HL-60/S4 treated with retinoic acid at 250 ng/mL for 4 days and 3 days (cell line): ENCODE results near the gene ABRAXAS1.
"Not testable (repeated sequence)": the region's sequence is repeated elsewhere in the genome, so short reads cannot be mapped to it uniquely, and the experiment has no call there.

Source experiments
- in situ Hi-C: fragments of 300-500 bp; cut with MboI; formaldehyde crosslinking; loops from 2 replicates; pipeline ENCODE4 v1.7.0; 2022; ENCODE audit warnings: low sequenced_read_pairs

The ABRAXAS1 gene

DNA sequence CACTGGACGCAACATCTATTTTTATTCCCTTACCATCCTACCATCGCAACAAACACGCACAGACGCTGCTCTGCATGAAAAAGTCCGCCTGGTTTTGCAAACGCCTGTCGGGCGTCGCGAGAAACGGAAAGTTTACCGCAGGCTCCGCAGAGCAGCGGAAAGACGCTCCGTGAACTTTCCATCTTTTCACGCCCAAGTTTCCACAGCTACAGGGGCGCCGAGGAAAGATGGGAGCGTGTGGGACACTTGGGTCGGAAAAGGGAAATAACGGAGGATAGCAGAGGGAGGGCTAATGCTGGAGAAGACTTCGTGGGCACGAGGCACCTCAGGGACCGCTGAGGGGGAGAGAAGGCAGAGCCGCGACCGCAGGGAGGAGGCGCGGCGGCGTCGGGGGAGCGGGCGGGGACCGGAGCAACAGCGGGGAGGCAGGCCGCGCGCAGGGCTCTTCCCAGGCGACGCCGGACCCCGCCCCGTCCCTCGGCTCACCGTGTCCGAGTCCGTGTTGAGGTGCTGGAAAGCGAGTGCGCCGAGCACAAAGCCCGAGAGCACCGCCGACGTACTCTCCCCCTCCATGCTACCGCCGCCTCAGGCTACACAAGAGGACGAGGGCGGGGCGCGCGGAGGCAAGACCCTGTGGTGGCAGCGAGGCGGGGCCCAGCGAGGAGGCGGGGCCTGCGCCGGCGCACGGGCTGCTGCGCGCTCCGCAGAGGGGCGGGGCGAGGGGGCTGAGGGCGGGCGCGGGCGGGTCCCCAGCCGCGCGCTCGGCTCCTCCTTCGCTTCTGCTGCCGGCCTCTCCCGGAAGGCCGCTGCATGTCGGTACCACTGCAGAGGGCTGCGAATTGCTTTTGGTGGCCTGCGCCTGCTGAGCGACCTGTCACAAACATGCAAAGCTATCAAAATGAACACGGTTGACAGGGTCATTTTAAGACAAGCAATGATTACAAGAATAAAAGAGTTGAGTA, at the start of gene ABRAXAS1:
ABRAXAS1 (minus strand) TSS at position 601 of the 962 bp plus-strand sequence; CDS start at position 573, 28 bp downstream.
- in situ Hi-C loops, result no loop called here

DNA sequence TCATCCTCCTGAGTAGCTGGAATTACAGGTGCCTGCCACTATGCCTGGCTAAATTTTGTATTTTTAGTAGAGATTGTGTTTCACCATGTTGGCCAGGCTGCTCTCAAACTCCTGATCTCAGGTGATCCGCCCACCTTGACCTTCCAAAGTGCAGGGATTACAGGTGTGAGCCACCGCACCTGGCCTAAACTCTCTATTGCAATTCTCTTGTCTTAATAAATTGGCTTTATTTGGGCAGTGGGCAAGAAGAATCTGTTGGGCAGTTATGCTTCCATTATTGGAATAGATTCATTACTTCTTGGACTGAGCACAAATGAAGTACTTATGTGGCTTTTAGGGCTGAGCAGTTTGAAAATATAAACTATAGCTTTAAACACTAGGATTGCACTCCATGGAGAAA, 42.8 kb upstream of the ABRAXAS1 start:
- in situ Hi-C loops, result no loop called here

DNA sequence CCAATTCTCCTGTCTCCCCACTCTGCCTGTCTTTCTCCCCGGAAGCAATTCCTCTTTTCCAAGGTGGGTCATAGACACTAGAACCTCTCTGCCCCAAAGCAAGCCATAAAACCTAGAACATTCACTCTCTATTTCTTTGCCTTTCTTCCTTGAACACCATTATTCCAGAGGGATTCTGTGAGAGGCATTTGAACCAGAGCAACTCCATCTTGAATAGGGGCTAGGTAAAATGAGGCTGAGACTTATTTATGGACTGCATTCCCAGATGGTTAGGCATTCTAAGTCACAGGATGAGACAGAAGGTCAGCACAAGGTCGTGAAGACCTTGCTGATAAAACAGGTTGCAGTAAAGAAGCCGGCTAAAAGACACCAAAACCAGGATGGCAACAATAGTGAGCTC, 37.3 kb upstream of the ABRAXAS1 start:
- in situ Hi-C loops, result loop anchor here (25.0 kb wide), 1 partner anchor 740 kb away; no protein-coding TSS in a partner anchor

DNA sequence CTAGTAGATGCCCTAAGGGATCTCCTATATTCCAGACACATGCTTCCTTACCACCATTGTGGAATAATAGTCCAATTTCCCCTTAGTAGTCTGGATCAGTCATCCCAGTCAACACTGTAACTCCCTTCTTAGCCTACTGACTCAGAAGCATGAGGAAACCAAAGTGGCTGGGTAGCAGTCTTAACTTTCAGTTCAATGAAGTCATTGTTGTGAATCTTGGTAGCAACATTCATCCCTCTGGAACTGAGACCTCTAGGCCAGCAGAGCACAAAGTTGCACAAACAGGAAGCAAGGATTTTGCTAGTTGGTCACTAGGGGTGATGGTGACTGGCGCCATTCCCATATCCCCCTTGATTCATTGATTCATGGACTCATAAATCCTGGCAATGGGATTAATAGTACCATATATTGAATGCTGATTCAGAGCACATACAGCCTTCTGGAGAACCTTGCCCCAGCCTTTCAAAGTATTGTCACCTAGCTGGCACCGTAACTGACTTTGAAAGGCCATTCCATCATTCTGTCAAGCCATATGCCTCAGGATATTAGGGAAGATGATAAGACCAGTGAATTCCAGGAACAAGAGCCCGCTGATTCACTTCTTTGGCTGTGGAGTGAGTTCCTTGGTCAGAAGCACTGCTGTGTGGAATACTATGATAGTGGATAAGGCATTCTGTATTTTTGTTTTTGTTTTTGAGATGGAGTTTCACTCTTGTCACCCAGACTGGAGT, 31.3 kb upstream of the ABRAXAS1 start:
- in situ Hi-C loops, result loop anchor here (10.0 to 25.0 kb wide), 2 partner anchors 119 to 746 kb away; no protein-coding TSS in a partner anchor

DNA sequence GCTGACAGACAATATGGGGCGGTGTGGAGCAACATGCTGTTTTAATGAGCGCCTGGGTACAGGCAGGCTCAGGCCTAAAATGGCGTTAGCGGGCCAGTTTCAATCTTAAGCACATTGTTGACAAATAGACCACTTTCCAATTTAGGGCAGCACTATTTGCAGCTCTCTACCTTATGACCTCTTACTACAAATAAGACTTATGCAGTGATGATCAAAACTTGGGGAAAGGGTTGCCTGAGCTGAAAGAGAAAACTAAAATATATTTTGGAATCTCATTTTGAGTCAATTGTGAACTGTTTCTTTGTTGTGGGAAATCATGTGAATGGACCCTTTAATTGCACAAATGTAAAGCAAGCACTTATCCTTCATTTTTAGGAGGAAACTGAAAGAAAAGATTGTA, 25.5 kb upstream of the ABRAXAS1 start:
- in situ Hi-C loops, result loop anchor here (10.0 to 25.0 kb wide), 2 partner anchors 124 to 752 kb away; no protein-coding TSS in a partner anchor

DNA sequence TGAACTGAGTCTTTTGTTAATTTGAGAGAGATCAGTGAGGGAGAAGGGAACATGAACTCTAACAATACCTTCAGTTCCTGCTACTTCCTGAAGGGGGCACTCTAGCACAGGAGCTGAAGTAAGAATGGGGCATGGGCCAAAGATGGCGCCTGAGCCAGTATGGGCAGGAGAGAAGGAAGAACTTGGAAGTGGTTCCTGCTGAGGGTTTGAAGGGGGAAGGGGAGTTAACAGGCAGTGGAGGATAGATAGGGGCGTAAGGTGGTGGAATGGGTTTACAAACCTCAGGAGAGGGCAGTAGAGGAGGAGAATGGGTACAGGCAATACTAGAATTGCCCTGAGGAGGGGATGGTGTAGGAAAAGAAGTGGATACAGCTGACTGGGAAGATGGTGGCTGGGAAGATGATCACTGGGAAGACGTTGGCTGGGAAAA, 24.3 kb upstream of the ABRAXAS1 start:
- in situ Hi-C loops, result loop anchor here (25.0 kb wide), 1 partner anchor 753 kb away; no protein-coding TSS in a partner anchor

DNA sequence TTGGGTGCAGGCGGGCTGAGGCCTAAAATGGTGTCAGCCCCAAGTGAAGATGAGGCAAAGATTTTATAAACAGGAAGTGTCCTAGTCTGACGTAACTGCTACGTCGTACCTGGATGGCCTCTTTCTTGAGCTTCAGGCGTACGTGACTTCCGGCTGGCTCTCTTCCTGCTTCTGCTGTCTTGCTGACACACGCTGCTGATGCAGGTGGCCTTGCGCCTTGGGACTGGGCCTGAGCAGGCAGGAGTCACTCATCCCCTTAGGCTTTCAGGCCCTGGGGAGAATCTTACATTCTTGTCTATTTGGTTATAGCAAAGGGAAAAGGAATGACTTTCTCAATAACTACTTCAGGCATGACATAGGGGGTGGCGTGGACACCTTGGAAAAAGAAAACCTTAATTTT, 20.1 kb upstream of the ABRAXAS1 start:
- in situ Hi-C loops, result loop anchor here (25.0 kb wide), 1 partner anchor 757 kb away; no protein-coding TSS in a partner anchor

DNA sequence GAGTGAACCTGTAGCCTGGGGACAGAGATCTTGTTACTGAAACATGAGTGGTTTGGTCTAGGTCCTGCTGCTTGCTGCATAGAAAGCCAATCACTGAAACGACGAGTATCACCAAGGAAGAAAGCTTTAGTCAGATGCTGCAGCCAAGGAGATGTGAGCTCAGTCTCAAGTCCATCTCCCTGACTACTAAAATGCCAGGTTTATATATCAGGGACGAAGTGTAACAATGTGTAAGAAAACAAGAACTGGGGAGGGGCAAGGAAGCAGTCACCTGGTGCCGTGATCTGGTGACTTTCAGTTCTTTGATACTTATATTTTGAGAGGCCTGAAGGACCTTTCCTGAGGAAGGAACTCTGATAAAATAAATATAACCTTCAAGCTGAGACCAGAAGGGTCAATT, 19.6 kb upstream of the ABRAXAS1 start:
- in situ Hi-C loops, result loop anchor here (25.0 kb wide), 1 partner anchor 758 kb away; no protein-coding TSS in a partner anchor

DNA sequence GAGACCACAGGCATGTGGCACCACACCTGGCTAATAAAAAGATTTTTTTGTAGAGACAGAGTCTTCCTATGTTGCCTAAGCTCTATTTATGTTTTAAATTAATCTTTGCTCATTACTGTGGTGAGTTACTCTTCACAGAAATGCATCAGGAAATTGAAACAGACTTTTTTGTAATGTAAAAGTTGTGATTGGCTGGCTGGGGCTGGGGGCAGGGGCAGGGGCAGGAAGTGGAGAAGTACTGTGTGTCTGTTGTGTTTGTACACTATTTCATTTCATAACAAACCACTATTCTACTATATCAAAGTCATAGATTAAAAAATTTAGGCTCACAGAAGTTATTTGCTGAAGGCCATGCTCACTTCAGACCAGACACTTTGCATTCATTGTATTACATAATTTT, 19.1 kb upstream of the ABRAXAS1 start:
- in situ Hi-C loops, result loop anchor here (25.0 kb wide), 1 partner anchor 758 kb away; no protein-coding TSS in a partner anchor

DNA sequence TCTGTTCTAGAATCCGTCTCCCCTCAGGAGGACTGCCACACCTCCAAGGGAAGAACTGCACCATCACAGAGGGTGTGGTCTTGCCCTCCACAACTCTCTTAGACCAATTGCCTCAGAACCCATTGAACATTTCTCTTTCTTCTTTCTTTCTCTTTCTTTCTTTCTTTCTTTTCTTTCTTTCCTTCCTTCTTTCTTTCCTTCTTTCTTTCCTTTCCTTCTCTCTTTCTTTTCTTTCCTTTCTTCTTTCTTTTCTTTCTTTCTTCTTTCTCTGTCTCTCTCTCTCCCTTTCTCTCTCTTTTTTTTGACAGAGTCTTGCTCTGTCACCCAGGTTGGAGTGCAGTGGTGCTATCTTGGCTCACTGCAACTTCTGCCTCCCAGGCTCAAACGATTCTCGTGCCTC, 16.8 kb upstream of the ABRAXAS1 start:
- in situ Hi-C loops, result loop anchor here (25.0 kb wide), 1 partner anchor 761 kb away; no protein-coding TSS in a partner anchor

DNA sequence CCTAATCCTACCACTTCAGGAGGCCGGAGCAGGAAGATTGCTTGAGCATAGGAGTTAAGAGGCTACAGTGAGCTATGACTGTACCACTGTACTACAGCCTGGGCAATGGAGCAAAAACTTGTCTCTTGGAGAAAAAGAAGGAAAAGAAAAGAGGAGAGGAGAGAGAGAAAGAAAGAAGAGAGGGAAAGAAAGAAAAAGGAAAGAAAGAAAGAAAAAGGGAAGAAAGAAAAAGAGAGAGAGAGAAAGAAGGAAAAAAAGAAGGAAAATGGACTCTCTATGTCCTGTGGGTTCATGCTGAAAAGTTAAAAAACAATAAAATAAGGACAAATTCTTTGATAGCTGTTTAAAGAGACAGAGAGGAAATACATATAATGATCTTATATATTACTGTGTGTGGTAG, 13.3 kb upstream of the ABRAXAS1 start:
- in situ Hi-C loops, result no loop called here

DNA sequence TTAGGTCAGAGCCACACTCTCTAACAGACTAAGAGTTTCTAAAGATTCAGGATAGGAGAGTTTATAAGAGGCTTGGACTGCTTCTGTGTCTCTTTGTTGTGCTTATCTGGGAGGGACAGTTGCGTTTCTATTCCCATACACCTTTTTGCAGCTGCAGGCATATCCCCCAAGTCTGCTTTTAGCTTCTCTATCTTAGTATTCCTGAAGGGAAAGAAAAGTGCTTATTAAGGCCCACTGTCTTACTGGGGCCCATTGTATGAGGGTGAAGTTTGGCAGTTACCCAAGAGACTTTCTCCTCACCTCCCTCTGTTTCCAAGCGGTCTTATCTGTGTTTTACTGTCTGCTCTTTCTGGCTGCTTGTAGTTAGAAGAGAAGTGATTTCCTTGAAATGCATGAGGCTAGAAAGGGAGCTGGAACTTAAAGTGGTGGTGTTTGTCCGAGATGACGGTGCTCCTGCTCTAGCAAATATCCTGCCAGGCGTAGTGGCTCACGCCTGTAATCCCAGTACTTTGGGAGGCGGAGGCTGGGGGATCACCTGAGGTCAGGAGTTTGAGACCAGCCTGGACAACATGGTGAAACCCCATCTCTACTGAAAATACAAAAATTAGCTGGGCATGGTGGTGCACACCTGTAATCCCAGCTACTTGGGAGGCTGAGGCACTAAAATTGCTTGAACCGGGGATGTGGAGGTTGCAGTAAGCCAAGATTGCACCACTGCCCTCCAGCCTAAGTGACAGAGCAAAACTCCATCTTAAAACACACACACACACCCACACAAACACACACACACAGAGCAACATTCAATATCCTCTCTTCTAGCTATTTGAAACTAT, 11.4 kb upstream of the ABRAXAS1 start:
- in situ Hi-C loops, result not testable (repeated sequence)

DNA sequence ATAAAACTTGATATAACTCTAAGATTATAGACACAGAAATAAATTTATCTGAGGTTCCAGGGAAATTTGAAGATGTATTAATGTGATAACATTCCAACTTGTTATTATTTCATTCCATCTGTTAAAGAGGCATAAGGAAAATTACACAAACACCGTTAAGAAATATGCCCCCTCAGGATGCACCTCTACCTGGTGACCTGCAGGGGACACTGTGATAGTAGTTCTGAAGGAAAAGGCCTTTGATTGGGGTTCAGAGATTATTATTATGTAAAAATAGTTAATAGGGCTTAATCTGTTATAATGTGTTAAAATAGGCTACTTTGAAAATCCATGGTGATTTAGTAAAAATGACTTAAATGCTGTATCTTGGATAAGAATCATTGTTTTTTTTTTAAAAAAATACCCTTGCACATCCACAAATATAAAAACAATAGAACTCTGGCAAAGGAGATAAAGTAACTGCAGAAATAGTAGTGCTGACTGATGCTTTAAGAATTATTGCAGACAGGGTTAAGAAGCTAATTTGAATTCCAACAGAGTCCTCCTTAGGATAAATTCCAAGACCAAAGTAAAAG, 6.1 kb upstream of the ABRAXAS1 start:
- in situ Hi-C loops, result no loop called here

DNA sequence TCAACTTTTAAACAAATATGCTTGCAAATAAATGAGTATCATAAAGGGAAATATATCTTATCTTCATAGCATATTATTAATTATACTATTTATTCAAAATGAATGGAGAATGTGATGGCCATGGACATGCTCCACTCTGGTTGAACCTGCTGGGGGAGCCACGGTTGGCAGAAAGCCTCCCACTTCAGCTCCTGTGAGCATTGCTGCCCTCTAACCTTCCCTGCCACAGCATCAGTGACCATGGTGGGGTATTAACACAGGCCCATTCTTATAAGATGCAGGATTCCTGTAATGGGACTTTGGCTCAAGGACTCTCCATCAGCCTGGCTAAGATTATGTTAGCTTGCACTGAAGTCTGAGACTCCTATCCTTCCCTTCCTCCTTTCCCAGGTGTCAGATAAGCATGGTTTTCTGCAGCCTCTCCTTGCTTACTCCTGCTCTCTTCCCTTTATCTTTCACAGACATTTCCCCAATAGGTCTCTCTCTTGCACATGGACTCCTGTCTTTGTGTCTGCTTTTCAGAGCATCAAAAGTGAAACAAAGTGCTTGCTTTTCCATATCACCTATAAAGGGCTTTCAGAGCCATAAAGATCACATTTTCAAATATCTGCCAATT, 4.9 kb upstream of the ABRAXAS1 start:
- in situ Hi-C loops, result no loop called here

DNA sequence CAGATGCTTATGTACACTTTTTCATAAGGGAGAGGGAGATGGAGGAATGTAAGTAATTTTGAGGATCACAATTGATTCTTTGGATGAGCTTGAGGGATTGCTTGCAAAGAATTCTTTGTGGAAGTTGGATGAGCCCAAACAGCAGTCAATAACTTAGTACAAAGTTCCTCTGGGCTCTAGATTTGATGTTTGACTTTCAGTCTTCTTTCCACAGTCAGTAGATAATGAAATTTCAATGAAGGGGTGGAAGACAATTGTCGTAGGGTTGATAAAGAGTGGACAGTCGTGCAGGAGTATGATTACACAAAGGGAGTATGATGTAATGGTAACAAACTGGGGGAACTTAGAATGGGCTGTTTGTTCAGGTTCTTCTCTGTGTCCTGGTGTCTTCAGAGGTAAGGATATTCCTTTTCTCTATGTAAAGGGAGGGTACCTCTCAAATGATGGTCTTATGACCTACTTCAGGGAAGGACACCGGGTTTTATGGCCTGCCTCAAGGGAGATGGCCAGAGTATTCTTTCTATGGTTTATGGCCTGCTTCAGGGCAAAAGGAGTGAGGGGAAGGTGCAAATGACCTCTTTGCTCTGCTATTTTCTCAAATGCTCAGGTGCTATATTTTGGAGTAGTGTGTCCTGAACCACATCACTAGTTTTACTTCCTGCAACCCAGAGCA, 1.7 kb upstream of the ABRAXAS1 start:
- in situ Hi-C loops, result no loop called here

DNA sequence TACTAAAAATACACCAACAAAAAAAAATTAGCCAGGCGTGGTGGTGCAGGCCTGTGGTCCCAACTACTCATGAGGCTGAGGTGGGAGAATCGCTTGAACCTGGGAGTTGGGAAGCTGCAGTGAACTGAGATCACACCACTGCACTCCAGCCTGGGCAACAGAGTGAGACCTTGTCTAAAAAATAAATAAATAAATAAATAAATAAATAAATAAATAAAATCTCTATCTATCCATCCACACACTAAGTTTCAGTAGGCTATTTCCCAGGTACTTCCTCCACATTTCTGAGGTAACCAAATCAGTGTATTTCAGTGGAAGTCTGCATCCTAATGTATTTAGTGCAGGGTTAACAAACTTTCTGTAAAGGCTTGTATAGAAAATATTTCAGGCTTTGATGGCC, 10.9 kb downstream of the ABRAXAS1 start:
- in situ Hi-C loops, result no loop called here

DNA sequence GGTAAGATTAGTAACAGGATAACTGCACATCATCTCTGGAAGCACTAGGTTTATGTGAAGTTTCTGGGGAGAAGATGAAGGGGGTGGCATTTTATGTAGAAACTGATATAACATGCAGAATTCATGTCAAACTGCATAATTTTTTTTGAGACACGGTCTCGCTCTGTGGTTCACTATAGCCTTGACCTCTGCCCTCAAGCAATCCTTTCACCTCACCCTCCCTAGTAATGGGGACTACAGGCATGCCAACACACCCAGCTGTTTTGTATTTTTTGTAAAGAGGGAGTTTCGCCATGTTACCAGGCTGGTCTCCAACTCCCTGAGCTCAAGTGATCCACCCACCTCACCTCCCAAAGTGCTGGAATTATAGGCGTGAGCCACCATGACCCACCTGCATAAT, 11.5 kb downstream of the ABRAXAS1 start:
- in situ Hi-C loops, result no loop called here

DNA sequence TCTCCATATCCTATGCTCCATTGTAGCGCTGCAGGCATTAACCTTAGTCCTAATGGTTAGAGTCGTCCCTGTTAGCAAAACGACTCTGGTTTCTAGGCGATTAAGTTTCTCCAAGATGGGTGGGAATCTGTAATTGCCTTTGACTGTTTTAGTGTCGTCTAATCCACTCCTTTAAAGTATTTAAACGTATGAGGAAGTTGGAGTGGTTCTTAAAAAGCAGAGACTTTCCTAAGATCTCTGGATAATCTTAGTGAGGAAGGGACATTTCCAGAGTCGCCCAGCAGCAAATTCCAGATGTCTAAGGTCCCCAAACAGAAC, 28.8 kb downstream of the ABRAXAS1 start:
- in situ Hi-C loops, result no loop called here
